HCT116 (cell line): Measurements from ENCODE around the gene CDH13.

Source experiments
- CTCF ChIP-seq, 3 experiments: fragments of 200-600 bp in 1 of 3; sonication (generic) in 1 of 3; IDR thresholded peaks in 2 of 3; conservative IDR thresholded peaks in 1 of 3; 2 replicates each; pipeline ENCODE4 v1.5.1; 2012 to 2017; ENCODE audit warnings: low read depth in 2 of 3, low read length in 2 of 3, antibody characterized with exemption in 1 of 3, borderline replicate concordance in 1 of 3, control low read depth in 1 of 3, mild to moderate bottlenecking in 1 of 3, mixed read lengths in 1 of 3, mixed run types in 1 of 3, moderate library complexity in 1 of 3; ENCODE audit not compliant: insufficient read depth in 1 of 3
- EGR1 ChIP-seq: IDR thresholded peaks from 2 replicates; pipeline ENCODE4 v1.6.1; 2012; ENCODE audit warnings: low read depth
- EZH2 ChIP-seq: fragments of 200-600 bp; sonication (generic); IDR thresholded peaks from 2 replicates; pipeline ENCODE4 v1.6.1; 2017; ENCODE audit warnings: antibody characterized with exemption, mixed run types
- JUND ChIP-seq: IDR thresholded peaks from 2 replicates; pipeline ENCODE4 v1.6.1; 2012
- POLR2A ChIP-seq: IDR thresholded peaks from 2 replicates; pipeline ENCODE4 v1.7.0; 2011; ENCODE audit warnings: borderline replicate concordance; ENCODE audit not compliant: insufficient read depth, insufficient read length; ENCODE audit errors: extremely low read depth
- POLR2AphosphoS5 ChIP-seq: IDR thresholded peaks from 2 replicates; pipeline ENCODE4 v1.6.1; 2011; ENCODE audit warnings: mild to moderate bottlenecking, low read depth, low read length, moderate library complexity
- ZBTB33 ChIP-seq: IDR thresholded peaks from 2 replicates; pipeline ENCODE4 v1.6.1; 2011; ENCODE audit warnings: mild to moderate bottlenecking, low read length, moderate library complexity; ENCODE audit not compliant: insufficient replicate concordance; ENCODE audit errors: extremely low read depth
- ZFX ChIP-seq: fragments of 450-650 bp; IDR thresholded peaks from 2 replicates; pipeline ENCODE4 v1.6.1; 2017
- TF ChIP-seq, protein P1 (sequence below): IDR thresholded peaks from 2 replicates; pipeline ENCODE4 v1.6.1; 2012; ENCODE audit warnings: low read depth

DNA sequence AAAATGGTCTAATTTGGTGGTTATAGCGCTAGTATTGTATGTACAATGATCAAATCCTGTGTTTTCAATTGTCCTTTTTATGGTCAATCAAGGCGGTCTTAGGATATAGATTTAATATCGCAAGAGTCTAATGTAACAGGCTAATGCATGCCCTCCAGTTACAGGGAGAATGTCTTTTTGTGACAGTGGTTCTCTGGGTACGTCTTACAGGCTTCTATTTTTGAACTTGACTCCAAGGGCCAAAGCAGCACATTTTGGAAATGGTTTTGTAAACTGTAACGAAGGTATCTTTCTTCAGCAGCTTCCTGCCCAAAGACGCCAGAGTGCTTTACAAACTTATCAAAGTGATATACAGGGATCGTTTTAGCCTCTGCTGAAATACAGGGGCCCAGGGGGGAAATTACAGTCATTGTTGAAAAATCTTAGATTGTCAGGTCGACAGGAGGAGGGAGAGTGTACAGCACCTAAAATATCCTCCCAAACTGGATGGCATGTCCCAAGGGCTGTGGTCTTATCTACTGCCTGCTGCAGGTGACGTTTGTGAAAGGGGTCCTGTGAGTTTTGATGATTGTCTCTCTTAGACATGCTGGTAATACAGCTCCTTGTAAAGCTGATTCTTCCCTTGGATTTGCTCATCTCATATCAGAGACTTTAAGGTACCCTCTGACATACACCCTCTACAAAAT, 288.5 kb downstream of the CDH13 start:
- TF ChIP-seq POLR2A (no peak), CTCF (IDR thresholded peaks at IDR 0.05 in 2 of 3, conservative IDR thresholded peaks at IDR 0.05 in 1 of 3; ENCODE audit: borderline replicate concordance in 1 of 3, insufficient read depth in 1 of 3, low read depth in 2 of 3, low read length in 2 of 3) (no peak), EZH2 (no peak), JUND (no peak), EGR1 (no peak), POLR2AphosphoS5 (no peak), ZFX (no peak), ZBTB33 (no peak)
- TF ChIP-seq, protein P1, sequence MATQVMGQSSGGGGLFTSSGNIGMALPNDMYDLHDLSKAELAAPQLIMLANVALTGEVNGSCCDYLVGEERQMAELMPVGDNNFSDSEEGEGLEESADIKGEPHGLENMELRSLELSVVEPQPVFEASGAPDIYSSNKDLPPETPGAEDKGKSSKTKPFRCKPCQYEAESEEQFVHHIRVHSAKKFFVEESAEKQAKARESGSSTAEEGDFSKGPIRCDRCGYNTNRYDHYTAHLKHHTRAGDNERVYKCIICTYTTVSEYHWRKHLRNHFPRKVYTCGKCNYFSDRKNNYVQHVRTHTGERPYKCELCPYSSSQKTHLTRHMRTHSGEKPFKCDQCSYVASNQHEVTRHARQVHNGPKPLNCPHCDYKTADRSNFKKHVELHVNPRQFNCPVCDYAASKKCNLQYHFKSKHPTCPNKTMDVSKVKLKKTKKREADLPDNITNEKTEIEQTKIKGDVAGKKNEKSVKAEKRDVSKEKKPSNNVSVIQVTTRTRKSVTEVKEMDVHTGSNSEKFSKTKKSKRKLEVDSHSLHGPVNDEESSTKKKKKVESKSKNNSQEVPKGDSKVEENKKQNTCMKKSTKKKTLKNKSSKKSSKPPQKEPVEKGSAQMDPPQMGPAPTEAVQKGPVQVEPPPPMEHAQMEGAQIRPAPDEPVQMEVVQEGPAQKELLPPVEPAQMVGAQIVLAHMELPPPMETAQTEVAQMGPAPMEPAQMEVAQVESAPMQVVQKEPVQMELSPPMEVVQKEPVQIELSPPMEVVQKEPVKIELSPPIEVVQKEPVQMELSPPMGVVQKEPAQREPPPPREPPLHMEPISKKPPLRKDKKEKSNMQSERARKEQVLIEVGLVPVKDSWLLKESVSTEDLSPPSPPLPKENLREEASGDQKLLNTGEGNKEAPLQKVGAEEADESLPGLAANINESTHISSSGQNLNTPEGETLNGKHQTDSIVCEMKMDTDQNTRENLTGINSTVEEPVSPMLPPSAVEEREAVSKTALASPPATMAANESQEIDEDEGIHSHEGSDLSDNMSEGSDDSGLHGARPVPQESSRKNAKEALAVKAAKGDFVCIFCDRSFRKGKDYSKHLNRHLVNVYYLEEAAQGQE, result no peak
